ENCODE results near the gene INSYN2B.

The INSYN2B gene

GRCh38 chr5:169881702-169882303 lies 98.5 kb downstream of the INSYN2B start:
- DNase-seq = no peak

GRCh38 chr5:169880785-169881184 lies 99.5 kb downstream of the INSYN2B start:
- no peak for DNase-seq

GRCh38 chr5:169880012-169880663 lies 100.2 kb downstream of the INSYN2B start:
- no peak for DNase-seq

- DNase-seq = no peak
These were observed 103.9 kb downstream of the INSYN2B start for GRCh38 chr5:169876386-169876785.

GRCh38 chr5:169875731-169876130 lies 104.6 kb downstream of the INSYN2B start:
- no peak for DNase-seq

- DNase-seq = no peak
These were observed 105.1 kb downstream of the INSYN2B start for GRCh38 chr5:169875091-169875728.

- no peak for DNase-seq
These were observed 105.7 kb downstream of the INSYN2B start for GRCh38 chr5:169874621-169875020.

GRCh38 chr5:169873642-169874041 lies 106.7 kb downstream of the INSYN2B start:
- no peak for DNase-seq

- DNase-seq = no peak
These were observed 108.3 kb downstream of the INSYN2B start for GRCh38 chr5:169871826-169872490.

GRCh38 chr5:169870211-169870610 lies 110.1 kb downstream of the INSYN2B start:
- DNase-seq = no peak

GRCh38 chr5:169869066-169869465 lies 111.2 kb downstream of the INSYN2B start:
- DNase-seq = no peak

- DNase-seq = no peak
These were observed 112.9 kb downstream of the INSYN2B start for GRCh38 chr5:169867347-169867746.

GRCh38 chr5:169864483-169864882 lies 115.8 kb downstream of the INSYN2B start:
- no peak for DNase-seq

- no peak for DNase-seq
These were observed 117.9 kb downstream of the INSYN2B start for GRCh38 chr5:169862391-169862811.

- no peak for DNase-seq
These were observed 118.4 kb downstream of the INSYN2B start for GRCh38 chr5:169861934-169862333.

- DNase-seq = no peak
These were observed 118.9 kb downstream of the INSYN2B start for GRCh38 chr5:169861433-169861832.

- no peak for DNase-seq
These were observed 119.7 kb downstream of the INSYN2B start for GRCh38 chr5:169860585-169860984.

- no peak for DNase-seq
These were observed 123.7 kb downstream of the INSYN2B start for GRCh38 chr5:169856571-169856970.

GRCh38 chr5:169851321-169851850 lies 128.9 kb downstream of the INSYN2B start:
- DNase-seq = no peak

GRCh38 chr5:169850409-169850808 lies 129.9 kb downstream of the INSYN2B start:
- no peak for DNase-seq

GRCh38 chr5:169848792-169849191 lies 131.5 kb downstream of the INSYN2B start:
- DNase-seq = no peak

GRCh38 chr5:169848271-169848670 lies 132.0 kb downstream of the INSYN2B start:
- no peak for DNase-seq

GRCh38 chr5:169847519-169847918 lies 132.8 kb downstream of the INSYN2B start:
- DNase-seq = no peak

GRCh38 chr5:169842699-169843098 lies 137.6 kb downstream of the INSYN2B start:
- DNase-seq = no peak
